Activated CD4-positive, alpha-beta T cell treated with anti-CD3 and anti-CD28 coated beads for 1 hour (primary cell): Measurements from ENCODE around the gene MDC1.
"Not testable (repeated sequence)": the region's sequence is repeated elsewhere in the genome, so short reads cannot be mapped to it uniquely, and the experiment has no call there.

ENCODE experiments used
- DNase-seq: peaks from one replicate; pipeline ENCODE4 v3.0.0-alpha.2; 2020

MDC1 gene, protein sequence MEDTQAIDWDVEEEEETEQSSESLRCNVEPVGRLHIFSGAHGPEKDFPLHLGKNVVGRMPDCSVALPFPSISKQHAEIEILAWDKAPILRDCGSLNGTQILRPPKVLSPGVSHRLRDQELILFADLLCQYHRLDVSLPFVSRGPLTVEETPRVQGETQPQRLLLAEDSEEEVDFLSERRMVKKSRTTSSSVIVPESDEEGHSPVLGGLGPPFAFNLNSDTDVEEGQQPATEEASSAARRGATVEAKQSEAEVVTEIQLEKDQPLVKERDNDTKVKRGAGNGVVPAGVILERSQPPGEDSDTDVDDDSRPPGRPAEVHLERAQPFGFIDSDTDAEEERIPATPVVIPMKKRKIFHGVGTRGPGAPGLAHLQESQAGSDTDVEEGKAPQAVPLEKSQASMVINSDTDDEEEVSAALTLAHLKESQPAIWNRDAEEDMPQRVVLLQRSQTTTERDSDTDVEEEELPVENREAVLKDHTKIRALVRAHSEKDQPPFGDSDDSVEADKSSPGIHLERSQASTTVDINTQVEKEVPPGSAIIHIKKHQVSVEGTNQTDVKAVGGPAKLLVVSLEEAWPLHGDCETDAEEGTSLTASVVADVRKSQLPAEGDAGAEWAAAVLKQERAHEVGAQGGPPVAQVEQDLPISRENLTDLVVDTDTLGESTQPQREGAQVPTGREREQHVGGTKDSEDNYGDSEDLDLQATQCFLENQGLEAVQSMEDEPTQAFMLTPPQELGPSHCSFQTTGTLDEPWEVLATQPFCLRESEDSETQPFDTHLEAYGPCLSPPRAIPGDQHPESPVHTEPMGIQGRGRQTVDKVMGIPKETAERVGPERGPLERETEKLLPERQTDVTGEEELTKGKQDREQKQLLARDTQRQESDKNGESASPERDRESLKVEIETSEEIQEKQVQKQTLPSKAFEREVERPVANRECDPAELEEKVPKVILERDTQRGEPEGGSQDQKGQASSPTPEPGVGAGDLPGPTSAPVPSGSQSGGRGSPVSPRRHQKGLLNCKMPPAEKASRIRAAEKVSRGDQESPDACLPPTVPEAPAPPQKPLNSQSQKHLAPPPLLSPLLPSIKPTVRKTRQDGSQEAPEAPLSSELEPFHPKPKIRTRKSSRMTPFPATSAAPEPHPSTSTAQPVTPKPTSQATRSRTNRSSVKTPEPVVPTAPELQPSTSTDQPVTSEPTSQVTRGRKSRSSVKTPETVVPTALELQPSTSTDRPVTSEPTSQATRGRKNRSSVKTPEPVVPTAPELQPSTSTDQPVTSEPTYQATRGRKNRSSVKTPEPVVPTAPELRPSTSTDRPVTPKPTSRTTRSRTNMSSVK (N-terminal part only)

DNA sequence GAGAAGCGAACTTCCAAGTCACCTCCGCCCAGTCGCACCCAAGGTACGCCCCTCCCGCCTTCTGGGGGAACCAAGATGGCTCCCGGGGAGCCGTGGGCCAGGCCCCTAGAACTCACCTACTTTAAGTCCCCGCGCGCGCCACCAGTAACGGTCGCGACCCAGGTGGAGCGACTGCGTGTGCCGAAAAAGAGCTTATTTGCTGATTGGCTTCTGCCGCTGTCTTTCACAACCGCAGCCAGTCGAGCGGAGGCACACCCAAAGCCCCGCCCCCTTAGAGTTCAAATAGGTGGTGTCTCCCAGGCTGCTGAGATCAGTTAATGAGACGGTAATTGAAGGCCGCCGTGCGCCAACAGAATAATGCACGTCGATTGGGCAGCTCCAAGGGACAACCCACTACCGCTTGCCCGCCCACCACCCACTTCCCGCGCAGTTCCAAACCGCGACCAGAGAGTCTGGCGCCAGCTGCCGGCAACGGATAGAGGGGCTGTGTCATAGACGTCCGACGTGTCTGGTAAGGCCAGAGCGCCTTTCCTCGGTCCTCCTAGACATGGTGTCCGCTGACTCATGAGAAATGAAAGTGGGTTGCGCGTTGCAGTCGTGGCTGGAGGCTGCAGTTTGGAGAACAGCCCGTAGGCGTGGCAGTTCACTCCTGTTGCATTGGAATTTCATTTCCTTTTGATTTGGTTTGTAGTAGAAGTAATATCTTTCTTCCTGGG lies at the start of gene MDC1:
MDC1 (minus strand) TSS at position 153 of the 716 bp plus-strand sequence. CDS start 2,106 bp downstream, outside the sequence.
- DNase-seq, result peak; percentile 99

DNA sequence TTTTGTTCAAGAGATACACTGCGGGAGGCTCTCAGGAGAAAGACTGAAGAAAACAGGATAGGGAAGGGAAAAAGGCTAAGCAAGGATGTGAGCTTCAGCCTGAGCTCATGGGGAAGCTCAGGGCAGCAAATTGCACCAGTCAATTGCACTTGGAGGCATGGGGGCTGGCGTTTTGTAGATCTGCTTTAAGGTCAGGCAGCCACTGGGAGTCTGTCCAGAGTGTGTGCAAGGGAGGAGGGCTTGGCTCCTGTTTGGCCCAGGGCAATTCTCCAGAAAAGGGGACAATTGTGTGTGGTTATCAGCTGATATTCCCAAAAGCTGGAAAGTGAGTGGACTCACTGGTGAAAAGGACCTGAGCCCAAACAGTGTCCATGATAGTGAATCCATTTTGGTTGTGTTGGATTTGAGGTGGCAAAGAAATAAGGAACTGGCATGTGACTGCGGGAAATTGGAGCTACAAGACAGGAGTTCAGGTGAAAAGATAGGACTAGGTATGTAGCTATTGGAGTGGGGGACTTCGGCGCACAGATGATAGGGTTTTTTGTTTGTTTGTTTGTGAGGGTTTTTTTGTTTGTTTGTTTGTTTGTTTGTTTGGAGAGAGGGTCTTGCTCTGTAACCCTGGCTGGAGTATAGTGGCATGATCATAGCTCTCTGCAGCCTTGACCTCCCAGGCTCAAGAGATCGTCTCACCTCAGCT lies 49.5 kb upstream of the MDC1 start:
- no peak for DNase-seq

DNA sequence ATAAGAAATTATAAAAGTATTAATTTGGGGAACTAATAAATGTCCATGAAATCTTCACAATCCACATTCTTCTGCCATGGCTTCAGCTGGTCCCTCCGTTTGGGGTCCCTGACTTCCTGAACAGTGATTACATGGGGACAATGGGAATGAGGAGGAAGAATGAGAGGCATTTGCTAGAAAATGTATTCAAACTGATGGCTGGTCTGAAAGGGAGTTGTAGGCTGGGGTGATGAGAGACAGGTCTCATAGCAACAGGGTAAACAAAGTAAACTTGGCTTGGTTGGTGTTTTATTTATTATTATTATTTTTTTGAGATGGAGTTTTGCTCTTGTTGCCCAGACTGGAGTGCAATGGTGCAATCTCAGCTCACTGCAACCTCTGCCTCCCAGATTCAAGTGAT lies 48.4 kb upstream of the MDC1 start:
- not testable (repeated sequence) for DNase-seq

DNA sequence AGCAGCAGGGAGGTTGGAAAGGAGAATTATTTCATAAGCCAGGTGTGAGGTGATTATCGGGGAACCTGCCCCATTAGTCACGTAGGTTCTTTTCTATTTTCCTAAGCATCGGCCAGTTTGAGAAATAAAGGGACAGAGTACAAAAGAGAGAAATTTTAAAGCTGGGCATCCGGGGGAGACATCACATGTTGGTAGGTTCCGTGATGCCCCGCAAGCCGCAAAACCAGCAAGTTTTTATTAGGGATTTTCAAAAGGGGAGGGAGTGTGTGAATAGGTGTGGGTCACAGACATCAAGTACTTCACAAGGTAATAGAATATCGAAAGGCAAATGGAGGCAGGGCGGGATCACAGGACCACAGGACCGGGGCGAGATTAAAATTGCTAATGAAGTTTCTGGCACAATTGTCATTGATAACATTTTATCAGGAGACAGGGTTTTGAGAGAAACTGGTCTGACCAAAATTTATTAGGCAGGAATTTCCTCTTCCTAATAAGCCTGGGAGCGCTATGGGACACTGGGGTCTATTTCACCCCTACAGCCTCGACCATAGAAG lies 47.5 kb upstream of the MDC1 start:
- not testable (repeated sequence) for DNase-seq

DNA sequence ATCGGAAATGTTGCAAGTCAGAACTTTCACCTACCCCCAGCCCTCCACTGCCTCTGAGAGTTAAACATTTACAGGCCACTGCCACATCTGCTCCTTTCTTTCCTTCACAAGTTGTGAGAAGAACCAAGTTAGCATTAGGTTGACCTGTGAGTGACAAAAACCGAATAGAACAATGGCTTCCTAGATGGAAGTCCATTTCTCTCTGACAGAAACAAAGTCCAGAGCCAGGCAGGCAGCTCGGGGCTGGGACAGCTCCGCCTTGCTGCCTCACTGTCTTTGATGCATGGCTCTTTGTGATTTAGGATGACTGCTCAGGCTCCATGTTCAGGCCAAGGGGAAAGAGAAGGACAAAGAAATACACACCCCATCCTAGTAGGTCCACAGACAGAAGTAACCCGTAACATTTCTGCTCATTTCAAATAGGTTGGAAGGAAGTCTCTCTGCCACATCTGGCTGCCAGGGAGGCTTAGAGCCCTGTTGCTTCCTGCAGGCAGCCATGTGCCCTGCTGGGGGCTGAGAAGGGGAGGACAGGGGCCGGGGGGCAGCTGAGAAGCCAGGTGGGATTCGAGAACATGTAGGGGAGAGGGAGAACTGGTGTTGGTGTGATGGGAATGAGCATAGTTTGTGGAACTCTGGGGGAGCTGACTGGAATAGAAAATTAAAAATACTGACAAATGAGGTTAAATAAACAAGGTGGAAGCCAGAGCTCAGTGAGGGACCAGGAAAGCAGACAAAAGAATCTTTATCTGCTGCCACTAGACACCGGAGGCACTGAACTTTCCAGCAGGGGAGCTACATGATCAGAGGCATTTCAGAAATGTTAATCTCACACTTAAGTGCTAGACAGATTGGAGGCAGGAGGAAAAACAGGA lies 46.8 kb upstream of the MDC1 start:
- DNase-seq, result no peak

DNA sequence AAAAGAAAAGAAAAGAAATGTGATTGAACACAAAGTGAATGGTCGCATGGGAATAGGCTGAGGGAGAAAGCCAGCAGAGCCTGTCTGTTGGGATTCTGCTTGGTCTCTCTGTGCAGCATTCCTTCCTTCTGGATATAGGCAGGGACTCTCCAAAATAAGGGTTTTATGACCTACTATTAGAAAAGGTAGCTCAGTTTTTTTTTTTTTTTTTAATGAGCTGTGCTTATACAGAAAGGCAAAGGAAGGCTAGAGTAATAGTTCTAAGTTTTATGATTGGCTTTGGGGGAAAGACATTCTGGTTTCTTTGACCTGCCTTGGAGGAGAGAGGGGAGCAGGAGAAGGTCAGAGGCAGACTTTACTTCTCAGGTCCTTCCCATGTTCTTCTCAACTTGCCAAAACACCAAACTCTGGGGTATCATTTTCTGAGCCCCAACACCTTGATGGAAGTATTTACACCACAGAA lies 46.1 kb upstream of the MDC1 start:
- no peak for DNase-seq

DNA sequence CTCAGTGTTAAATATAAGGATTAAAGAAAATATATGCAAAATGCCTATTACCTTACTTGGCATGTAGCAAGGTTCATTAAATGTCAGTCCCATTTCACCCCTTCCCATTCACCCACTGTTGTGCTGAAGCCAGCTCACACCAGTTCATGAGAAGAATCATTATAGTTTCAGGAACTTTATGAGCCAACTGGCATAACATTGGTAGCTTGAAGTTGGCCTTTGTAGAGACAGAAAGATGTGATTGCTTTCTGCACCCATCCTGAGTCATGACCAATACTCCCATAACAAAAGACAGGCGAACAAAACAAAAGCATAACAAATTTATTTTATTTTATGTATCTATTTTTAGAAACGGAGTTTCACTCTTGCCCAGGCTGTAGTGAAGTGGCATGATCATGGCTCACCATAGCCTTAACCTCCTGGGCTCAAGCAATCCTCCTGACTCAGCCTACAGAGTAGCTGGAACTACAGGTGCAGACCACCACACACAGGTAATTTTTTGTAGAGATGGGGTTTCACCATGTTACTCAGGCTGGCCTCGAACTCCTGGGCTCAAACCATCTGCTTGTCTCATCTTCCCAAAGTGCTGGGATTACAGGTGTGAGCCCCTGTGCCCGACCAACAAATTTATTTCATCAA lies 44.8 kb upstream of the MDC1 start:
- DNase-seq, result no peak

DNA sequence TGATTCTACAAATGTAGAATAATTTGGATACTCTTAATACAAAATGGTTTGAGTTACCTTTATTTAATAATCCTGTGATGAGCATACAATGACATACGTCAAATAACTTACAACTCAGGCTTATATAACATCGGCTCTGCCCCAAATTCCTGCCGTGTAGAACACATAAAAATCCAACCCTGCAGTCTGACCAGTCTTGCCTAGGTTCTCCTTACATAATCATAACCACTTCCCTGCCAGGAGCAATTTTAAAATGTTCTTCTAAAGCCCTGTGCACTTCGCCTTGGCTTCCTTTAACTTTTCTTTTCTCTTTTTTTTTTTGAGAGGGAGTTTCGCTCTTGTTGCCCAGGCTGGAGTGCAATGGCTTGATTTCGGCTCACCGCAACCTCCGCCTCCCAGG lies 43.5 kb upstream of the MDC1 start:
- DNase-seq, result no peak

DNA sequence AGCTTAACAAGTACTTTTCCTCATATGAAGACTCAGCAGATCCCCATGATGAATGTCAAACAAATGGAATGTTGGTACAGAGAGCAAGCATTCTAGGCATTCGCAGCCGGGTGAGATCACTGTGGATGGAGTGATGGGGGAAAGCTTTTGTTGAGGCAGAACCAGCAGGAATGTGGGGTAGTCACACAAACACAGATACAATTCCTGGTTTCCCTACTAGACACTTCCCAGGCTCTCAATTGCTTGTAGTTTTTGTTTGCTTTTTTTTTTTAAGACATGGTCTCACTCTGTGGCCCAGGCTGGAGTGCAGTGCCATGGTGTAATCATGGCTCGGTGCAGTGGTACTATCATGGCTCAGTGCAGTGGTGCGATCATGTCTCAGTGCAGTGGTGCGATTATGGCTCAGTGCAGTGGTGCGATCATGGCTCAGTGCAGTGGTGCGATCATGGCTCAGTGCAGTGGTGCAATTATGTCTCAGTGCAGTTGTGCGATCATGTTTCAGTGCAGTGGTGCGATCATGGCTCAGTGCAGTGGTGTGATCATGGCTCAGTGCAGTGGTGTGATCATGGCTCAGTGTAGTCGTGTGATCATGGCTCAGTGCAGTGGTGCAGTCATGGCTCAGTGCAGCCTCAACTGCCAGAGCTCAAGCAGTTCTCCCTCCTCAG lies 42.6 kb upstream of the MDC1 start:
- DNase-seq, result no peak

DNA sequence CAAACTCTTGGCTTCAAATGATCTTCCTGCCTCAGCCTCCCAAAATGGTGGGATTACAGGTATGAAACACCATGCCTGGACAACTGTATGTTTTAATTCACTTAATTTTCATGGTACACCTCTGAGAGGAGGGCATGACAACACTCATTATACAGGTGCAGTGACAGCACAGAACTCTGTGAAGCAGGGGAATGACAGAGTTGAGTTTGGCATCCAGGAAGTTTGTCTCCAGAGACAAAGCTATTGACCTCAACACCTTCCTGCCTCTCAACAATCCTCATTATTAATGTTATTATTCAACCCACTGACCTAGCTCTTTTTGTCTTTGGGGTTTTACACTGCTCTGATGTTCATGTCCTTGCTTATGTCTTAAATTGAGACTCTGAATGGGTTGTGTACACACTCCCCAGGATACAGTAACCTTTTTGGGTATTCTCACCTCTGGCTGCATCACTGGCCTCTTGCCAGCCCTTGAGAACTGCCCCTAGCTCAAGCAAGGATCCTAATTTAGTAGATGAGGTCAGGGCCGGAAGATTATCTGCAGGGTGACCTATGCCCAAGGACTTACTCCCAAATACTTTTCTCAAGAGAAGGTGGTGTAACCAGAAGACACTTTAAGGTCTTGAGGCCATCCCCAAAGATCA lies 40.3 kb upstream of the MDC1 start:
- no peak for DNase-seq

DNA sequence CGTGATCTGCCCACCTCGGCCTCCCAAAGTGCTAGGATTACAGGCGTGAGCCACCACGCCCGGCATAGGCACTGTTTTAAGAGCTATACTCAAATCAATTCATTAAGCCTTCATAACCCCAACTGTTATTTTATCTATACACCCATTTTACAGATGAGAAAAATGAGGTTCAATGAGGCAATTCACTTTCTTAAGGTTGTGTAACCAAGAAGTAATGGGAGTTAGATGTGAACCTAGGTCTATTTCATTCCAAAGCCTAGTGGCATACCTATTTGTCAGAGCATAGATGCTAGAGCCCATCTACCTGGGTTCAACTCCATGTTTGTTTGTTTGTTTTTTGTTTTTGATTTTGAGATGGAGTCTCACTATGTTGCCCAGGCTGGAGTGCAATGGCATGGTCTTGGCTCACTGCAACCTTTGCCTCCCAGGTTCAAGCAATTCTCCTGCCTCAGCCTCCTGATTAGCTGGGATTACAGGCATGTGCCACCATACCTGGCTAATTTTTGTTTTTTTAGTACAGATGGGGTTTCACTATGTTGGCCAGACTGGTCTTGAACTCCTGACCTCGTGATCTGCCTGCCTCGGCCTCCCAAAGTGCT lies 39.4 kb upstream of the MDC1 start:
- DNase-seq, result not testable (repeated sequence)

DNA sequence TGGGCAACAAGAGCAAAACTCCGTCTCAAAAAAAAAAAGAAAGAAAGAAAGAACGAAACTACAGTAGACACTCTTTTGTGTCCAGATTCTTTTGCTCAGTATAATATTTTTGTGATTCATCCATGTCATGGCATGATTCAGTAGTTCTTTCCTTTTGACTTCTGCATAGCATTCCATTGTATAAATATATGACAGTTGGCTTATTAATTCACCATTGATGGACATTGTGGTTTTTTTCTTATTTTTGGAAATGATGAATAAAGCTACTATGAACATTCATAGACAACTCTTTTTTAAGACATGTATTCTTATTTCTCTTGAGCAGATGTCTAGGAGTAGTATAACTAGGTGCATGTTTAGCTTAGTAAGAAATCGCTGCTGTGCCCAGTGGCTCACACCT lies 37.5 kb upstream of the MDC1 start:
- no peak for DNase-seq

DNA sequence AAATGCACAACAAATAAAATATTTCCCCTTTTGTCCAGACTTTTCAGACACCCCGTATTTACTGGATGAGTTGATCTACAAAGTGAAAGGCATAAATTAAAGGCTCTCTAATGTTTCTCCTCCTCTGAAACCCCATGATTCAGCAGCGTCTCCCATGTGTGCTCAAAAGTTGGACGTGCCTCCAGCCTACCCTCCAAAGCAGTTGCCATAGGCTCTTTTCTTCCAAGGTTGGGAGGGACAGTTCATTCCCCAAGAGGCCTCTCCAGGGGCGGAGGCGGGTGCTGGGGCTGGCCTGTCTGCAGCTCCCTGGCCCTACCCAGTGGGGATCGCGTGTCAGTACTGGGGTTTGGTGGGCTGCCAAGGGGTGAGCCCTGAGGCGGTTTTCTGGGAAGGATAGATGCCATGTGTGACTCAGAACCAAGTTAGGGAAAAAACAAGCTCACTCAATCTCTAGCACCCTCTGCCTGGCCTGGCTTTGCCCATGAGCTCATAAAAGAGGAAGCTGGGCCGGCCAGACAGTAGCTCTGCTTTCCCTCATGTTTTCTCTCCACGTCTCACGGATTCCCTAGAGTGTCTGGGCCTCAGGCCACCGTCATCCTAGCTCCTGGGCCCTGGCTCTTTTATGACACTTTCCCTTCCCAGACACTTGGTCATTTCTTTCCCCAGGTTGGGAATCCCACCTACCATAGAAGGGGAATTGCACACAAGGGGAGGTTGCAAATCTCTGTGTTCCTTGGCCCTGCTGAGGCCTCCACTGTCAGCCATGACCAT lies 35.3 kb upstream of the MDC1 start:
- DNase-seq, result no peak

DNA sequence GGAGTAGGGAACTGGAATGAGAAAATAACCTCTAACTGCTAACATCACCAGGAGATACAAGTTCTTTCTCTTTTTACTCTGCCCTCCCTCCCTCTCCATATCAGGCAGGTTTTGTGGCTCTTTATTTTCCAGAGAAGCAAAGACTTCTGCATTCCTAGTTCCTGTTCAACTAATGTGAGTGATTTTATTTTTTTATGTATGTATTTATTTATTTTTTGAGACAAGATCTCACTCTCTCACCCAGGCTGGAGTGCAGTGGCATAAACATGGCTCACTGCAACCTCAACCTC lies 33.2 kb upstream of the MDC1 start:
- no peak for DNase-seq

DNA sequence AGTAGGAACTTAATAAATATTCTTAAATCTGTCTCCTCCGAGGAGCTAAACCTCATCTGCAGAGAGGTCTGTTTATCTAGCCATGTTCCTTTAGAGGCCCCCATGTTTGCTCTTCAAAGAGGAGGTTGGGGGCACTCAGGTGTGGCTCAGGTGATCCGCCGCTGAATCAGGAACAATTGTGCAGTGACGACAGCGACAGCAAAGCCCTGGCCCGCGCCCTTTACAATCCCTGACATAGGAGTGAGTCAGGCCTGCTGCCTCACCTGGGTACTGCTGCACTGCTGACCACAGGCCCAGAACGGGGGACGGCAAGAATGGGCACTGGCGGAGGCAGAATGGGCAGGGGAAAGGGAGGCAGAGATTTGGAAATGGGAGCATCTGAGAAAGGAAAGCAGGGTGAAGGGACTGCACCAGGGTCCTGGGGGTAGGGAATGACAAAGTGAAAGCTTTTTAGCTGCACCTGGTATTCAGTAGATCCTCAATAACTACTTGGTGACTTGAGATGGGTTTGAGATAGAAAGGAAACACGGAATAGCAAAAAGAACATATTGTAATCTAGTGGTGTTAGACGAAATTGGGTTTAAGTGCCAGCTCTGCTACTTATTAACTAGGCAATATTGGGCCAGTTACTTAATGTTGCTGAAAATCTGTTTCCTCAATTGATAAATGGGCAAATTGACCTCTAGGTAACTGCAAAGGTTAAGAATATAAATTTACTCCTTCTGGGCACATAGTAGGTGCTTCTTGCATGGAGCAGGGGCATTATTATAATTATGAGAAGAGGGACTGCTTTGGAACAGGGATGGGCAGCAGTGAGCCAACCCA lies 32.7 kb upstream of the MDC1 start:
- no peak for DNase-seq

DNA sequence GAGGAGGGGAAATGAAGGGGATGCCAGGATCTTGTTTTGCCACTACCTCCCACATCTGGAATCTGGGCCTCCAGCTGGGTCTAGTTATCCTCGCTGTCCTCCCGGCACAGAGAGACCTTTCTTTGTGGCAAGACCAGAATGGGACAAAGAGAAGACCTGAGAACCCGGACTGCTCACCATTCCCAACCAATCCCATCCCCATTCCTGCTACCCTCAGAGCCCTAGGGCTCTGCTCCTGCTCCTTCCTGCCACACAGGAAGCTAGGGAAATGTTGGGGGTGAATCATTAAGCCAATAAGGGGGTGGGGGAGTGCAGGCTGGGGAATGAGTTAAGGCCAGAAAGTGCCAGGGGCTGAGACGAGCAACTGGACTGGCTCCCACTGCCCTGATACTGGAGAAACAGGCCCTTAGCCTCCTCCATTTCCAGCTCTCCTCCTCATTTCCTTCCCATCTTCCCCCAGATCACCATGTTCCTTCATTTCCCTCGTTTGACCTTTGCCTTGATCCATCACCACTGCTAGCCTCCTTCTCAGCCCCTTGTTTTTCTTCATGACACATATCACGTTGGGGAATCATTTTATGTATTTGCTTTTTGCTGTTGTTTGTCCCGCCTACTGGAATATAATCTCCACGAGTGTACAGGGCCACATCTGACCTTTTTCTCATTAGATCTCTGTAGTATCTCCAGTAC lies 31.9 kb upstream of the MDC1 start:
- no peak for DNase-seq
